Hepatocyte (in vitro differentiated cells): Measurements from ENCODE around the gene VGF. TPM values are rescaled to one million over a fixed set of nuclear protein-coding genes. Genes with fewer than 3 reads are reported as not detected.

ENCODE experiments used
- DNase-seq: peaks from one replicate; pipeline ENCODE4 v3.0.0-alpha.2; 2016; ENCODE audit warnings: low spot score
- H2AFZ ChIP-seq: fragments of 200-600 bp; sonication (generic); 2 replicates; pipeline ENCODE4 v1.6.0; 2016; ENCODE audit warnings: antibody characterized with exemption, mild to moderate bottlenecking
- H3K27ac ChIP-seq: fragments of 200-600 bp; sonication (generic); 2 replicates; pipeline ENCODE4 v1.5.1; 2016; ENCODE audit warnings: mild to moderate bottlenecking
- H3K27me3 ChIP-seq: fragments of 200-600 bp; sonication (generic); 2 replicates; pipeline ENCODE4 v1.6.1; 2016
- H3K36me3 ChIP-seq: fragments of 200-600 bp; sonication (generic); replicated peaks from 2 replicates; pipeline ENCODE4 v1.5.1; 2016; ENCODE audit warnings: low read depth; ENCODE audit not compliant: insufficient read depth
- H3K4me1 ChIP-seq: fragments of 200-600 bp; sonication (generic); 2 replicates; pipeline ENCODE4 v1.5.1; 2016; ENCODE audit warnings: mild to moderate bottlenecking, moderate library complexity; ENCODE audit not compliant: insufficient read depth
- H3K4me2 ChIP-seq: fragments of 200-600 bp; sonication (generic); 2 replicates; pipeline ENCODE4 v1.6.0; 2016
- H3K4me3 ChIP-seq: fragments of 200-600 bp; sonication (generic); 2 replicates; pipeline ENCODE4 v1.5.1; 2016; ENCODE audit warnings: mild to moderate bottlenecking
- H3K79me2 ChIP-seq: fragments of 200-600 bp; sonication (generic); 2 replicates; pipeline ENCODE4 v1.6.0; 2017; ENCODE audit warnings: mild to moderate bottlenecking
- H3K9me2 ChIP-seq: fragments of 200-600 bp; sonication (generic); replicated peaks from 2 replicates; pipeline ENCODE4 v1.6.0; 2017; ENCODE audit warnings: mild to moderate bottlenecking; ENCODE audit not compliant: insufficient read depth
- H3K9me3 ChIP-seq: fragments of 200-600 bp; sonication (generic); 2 replicates; pipeline ENCODE4 v1.5.1; 2016; ENCODE audit warnings: low read depth, mild to moderate bottlenecking
- H4K20me1 ChIP-seq: fragments of 200-600 bp; sonication (generic); 2 replicates; pipeline ENCODE4 v1.6.0; 2016; ENCODE audit warnings: mild to moderate bottlenecking; ENCODE audit not compliant: insufficient read depth, poor library complexity, severe bottlenecking
- EZH2 ChIP-seq: fragments of 200-600 bp; sonication (generic); IDR thresholded peaks from 2 replicates; pipeline ENCODE4 v1.6.1; 2016; ENCODE audit warnings: antibody characterized with exemption, mild to moderate bottlenecking, borderline replicate concordance
- EZH2phosphoT487 ChIP-seq: fragments of 200-600 bp; sonication (generic); IDR thresholded peaks from one replicate; pipeline ENCODE4 v1.6.1; 2018; ENCODE audit warnings: antibody characterized with exemption, mild to moderate bottlenecking, low read depth, moderate library complexity; ENCODE audit not compliant: unreplicated experiment, severe bottlenecking
- WGBS: methylation state at CpG from one replicate; pipeline ENCODE4 v1.1.6; 2016; ENCODE audit warnings: low lambda C conversion rate; ENCODE audit errors: missing lambda C conversion rate; 5-methylcytosine and 5-hydroxymethylcytosine counted together
- polyA plus RNA-seq: library from polyadenylated mRNA; unstranded; fragments of >200 nt; fragmentation: Nextera tagmentation; extraction: Ambion mirVana; gene quantifications from 2 replicates; pipeline ENCODE4 v1.2.1, GENCODE V29; 2016
- total RNA-seq: library from RNA; depleted of rRNA; stranded (reverse); fragments of >200 nt; gene quantifications from 2 replicates; pipeline ENCODE4 v1.2.3, GENCODE V29; 2014
- TF ChIP-seq, protein P1 (sequence below): fragments of 200-600 bp; sonication (generic); IDR thresholded peaks from 2 replicates; pipeline ENCODE4 v1.5.1; 2016; ENCODE audit warnings: antibody characterized with exemption, mild to moderate bottlenecking; ENCODE audit not compliant: poor library complexity

VGF gene
- total and polyA plus RNA-seq, 2 experiments from 2014 or later, result 0.19 to 0.30 TPM

GRCh38 chr7:101202603-101202918 lies 37.2 kb upstream of the VGF start:
- Histone ChIP-seq H3K36me3 (no peaks in the 10 kb centered on the region), H3K27me3 (peaks cover 37% of the 10 kb centered on the region), H3K4me3 (no peak overlapping the region), H3K4me1 (no peaks in the 10 kb centered on the region), H3K27ac (no peak overlapping the region), H3K9me2 (no peaks in the 10 kb centered on the region), H3K4me2 (peak overlapping the region; percentile 84), H2AFZ (no peak overlapping the region), H3K9me3 (no peaks in the 10 kb centered on the region), H3K79me2 (no peaks in the 10 kb centered on the region), H4K20me1 (no peaks in the 10 kb centered on the region)
- TF ChIP-seq EZH2phosphoT487, result no peak
- TF ChIP-seq, protein P1, sequence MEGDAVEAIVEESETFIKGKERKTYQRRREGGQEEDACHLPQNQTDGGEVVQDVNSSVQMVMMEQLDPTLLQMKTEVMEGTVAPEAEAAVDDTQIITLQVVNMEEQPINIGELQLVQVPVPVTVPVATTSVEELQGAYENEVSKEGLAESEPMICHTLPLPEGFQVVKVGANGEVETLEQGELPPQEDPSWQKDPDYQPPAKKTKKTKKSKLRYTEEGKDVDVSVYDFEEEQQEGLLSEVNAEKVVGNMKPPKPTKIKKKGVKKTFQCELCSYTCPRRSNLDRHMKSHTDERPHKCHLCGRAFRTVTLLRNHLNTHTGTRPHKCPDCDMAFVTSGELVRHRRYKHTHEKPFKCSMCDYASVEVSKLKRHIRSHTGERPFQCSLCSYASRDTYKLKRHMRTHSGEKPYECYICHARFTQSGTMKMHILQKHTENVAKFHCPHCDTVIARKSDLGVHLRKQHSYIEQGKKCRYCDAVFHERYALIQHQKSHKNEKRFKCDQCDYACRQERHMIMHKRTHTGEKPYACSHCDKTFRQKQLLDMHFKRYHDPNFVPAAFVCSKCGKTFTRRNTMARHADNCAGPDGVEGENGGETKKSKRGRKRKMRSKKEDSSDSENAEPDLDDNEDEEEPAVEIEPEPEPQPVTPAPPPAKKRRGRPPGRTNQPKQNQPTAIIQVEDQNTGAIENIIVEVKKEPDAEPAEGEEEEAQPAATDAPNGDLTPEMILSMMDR, result no peak
- TF ChIP-seq EZH2, result no peak
- no peak for DNase-seq
- WGBS, result 82% methylated on average over 5 of the region's 5 CpGs

- H3K27me3 ChIP-seq, result peaks cover 37% of the 10 kb centered on the region
- H3K4me3 ChIP-seq, result no peak overlapping the region
- H4K20me1 ChIP-seq, result no peaks in the 10 kb centered on the region
- H3K4me1 ChIP-seq, result no peaks in the 10 kb centered on the region
- H3K9me2 ChIP-seq, result no peaks in the 10 kb centered on the region
- TF ChIP-seq EZH2, result no peak
- TF ChIP-seq, protein P1, result no peak
- WGBS, result 25% methylated on average over 52 of the region's 75 CpGs
- no peaks in the 10 kb centered on the region for H3K9me3 ChIP-seq
- peak overlapping the region; percentile 84 for H3K4me2 ChIP-seq
- no peak for DNase-seq
- H2AFZ ChIP-seq, result peak overlapping the region; percentile 60
- peak overlapping the region; percentile 46 for H3K27ac ChIP-seq
- no peaks in the 10 kb centered on the region for H3K36me3 ChIP-seq
- H3K79me2 ChIP-seq, result no peaks in the 10 kb centered on the region
These were observed 36.6 kb upstream of the VGF start for GRCh38 chr7:101201695-101202602.

DNA sequence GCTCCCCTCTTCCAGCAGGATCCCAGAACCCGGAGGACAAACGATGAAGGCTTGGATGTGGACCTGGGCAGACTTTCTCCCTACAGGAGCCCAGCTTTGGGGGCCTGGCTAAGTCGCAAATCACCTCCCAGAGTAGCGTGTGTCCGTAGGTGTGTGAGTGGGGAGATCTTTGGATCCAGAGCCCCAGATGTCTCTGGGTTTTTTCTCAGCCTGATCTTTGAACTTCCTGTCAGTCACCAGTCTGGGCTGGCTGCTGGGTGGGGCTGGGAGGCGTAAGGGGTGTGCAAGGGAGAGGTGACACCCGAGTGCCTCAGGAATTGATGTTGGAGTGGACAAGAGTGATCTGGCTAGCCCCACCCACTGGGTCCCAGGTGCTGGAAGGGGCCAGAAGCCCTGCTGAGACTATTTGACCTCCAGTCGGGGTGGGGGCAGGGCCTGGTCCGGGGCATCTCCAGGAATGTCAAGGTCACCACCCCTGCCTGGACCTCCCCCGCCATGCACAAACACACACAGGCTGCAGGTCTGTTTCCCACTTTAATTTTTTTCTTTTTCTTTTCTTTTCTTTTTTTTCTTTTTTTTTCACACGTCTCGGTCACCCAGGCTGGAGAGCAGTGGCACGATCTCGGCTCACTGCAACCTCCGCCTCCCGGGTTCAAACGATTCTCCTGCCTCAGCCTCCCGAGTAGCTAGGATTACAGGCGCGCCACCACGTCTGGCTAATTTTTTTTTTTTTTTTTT lies 35.7 kb upstream of the VGF start, which contains the start of gene MOGAT3:
Gene MOGAT3 (minus strand): TSS at position 175 of the 738 bp plus-strand sequence. CDS start 182 bp downstream, outside the sequence.
- H3K4me3 ChIP-seq, result no peak within 1 kb of the TSS
- H3K79me2 ChIP-seq, result no peaks in the 10 kb centered on the region
- WGBS, result 26% methylated on average over 21 of the region's 21 CpGs
- no peaks in the 10 kb centered on the region for H3K9me3 ChIP-seq
- no peaks in the 10 kb centered on the region for H3K36me3 ChIP-seq
- peak within 1 kb of the TSS; percentile 84 for H3K4me2 ChIP-seq
- peaks cover 37% of the 10 kb centered on the region for H3K27me3 ChIP-seq
- H2AFZ ChIP-seq, result peak within 1 kb of the TSS; percentile 60
- no peaks in the 10 kb centered on the region for H3K4me1 ChIP-seq
- DNase-seq, result peak; percentile 81
- H4K20me1 ChIP-seq, result no peaks in the 10 kb centered on the region
- TF ChIP-seq EZH2phosphoT487 (no peak), EZH2 (no peak)
- TF ChIP-seq, protein P1, result no peak
- H3K9me2 ChIP-seq, result no peaks in the 10 kb centered on the region
- H3K27ac ChIP-seq, result peak within 1 kb of the TSS; percentile 93
